ENCODE measurements around the gene SRSF2.
A peak's percentile ranks its signal among the peaks of the same experiment; 100 is the strongest.
"Not testable (repeated sequence)": the region's sequence is repeated elsewhere in the genome, so short reads cannot be mapped to it uniquely, and the experiment has no call there.

The SRSF2 gene

GRCh38 chr17:76725580-76726230, 11.4 kb downstream of the SRSF2 start:
- H3K4me1 ChIP-seq, result peaks cover 0 to 67% (median 45%) of the 10 kb centered on the region in 4 donors

GRCh38 chr17:76723812-76724211, 13.3 kb downstream of the SRSF2 start:
- H3K4me3 ChIP-seq, result no peak overlapping the region
- peaks cover 0 to 49% (median 39%) of the 10 kb centered on the region in 4 donors for H3K4me1 ChIP-seq
- no peak for DNase-seq
- intact Hi-C loops (cut with DNase I; ENCODE audit: low total_unique reads), result no loop called here
- H3K36me3 ChIP-seq, result peaks cover 60 to 61% (median 61%) of the 10 kb centered on the region in 3 donors
- H3K9me3 ChIP-seq, result no peaks in the 10 kb centered on the region
- no peak for TF ChIP-seq CTCF (IDR thresholded peaks at IDR 0.05)
- peak overlapping the region in 1 of 2 donors; percentile 100 for H3K27ac ChIP-seq
- H3K27me3 ChIP-seq, result no peaks in the 10 kb centered on the region

More at GRCh38 chr17:76725580-76726230, 11.4 kb downstream of the SRSF2 start:
- Histone ChIP-seq H3K36me3 (peaks cover 42 to 49% (median 44%) of the 10 kb centered on the region in 3 donors), H3K4me3 (peak overlapping the region; percentile 82 to 100), H3K27me3 (no peaks in the 10 kb centered on the region), H3K9me3 (no peaks in the 10 kb centered on the region), H3K27ac (peak overlapping the region; percentile 95 to 100)
- intact Hi-C loops (cut with DNase I; ENCODE audit: low total_unique reads), result no loop called here
- TF ChIP-seq CTCF (IDR thresholded peaks at IDR 0.05), result no peak
- peak; percentile 73 to 91 for DNase-seq

DNA sequence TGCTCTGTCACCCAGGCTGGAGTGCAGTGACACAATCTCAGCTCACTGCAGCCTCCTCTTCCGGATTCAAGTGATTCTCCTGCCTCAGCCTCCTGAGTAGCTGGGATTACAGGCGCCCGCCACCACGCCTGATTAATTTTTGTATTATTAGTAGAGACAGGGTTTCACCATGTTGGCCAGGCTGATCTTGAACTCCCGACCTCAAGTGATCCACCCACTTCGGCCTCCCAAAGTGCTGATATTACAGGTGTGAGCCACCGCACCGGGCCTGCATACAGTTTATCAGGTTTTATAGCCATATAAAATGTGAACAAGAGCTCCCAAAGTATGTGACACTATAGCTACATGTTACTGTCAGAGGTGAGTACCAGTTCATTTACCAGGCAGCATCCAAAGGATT, 14.2 kb downstream of the SRSF2 start:
- H3K4me3 ChIP-seq; DNase-seq; H3K27ac ChIP-seq; H3K9me3 ChIP-seq; intact Hi-C loops (cut with DNase I; ENCODE audit: low total_unique reads); H3K27me3 ChIP-seq: not testable (repeated sequence)
- peaks cover 69% of the 10 kb centered on the region in 3 donors for H3K36me3 ChIP-seq
- H3K4me1 ChIP-seq, result peaks cover 0 to 41% (median 34%) of the 10 kb centered on the region in 4 donors

DNA sequence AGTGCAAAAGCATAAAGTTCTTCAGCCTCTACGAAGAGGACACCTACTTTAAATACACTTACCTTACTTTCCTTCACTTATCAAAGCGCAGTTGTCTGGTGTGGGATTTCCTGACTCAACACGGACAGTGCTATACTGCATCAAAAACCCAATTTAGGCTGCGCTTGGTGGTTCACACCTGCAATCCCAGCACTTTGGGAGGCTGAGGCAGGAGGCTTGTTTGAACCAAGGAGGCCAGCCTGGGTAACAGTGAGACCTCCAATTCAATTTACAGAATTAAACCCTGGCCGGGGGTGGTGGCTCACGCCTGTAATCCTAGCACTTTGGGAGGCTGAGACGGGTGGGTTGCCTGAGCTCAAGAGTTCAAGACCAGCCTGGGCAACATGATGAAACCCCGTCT, 14.9 kb downstream of the SRSF2 start:
- H3K4me3 ChIP-seq, result no peak overlapping the region
- peaks cover 76% of the 10 kb centered on the region in 3 donors for H3K36me3 ChIP-seq
- TF ChIP-seq CTCF (IDR thresholded peaks at IDR 0.05), result no peak
- H3K4me1 ChIP-seq, result peaks cover 0 to 35% (median 27%) of the 10 kb centered on the region in 4 donors
- H3K9me3 ChIP-seq, result no peaks in the 10 kb centered on the region
- intact Hi-C loops (cut with DNase I; ENCODE audit: low total_unique reads), result no loop called here
- no peak for DNase-seq
- H3K27me3 ChIP-seq, result no peaks in the 10 kb centered on the region
- H3K27ac ChIP-seq, result no peak overlapping the region

DNA sequence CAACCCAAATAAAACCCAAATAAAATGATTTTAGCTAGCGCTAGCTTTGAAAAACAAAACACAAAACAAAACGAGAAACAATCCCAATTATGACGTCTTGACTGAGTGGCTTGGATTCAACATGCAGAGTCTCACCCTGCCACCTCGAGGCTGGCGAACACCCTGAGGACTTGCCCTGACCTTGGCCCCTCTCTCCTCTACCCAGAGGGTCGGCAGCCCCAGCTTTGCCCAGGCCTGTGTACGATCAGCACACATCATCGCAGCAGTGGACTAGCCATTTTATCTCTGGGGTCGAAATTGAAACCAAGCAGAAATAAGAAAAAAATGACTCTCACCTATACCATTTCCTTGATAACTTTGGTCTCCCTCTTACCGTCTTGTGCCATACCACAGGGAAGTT, 15.7 kb downstream of the SRSF2 start:
- intact Hi-C loops (cut with DNase I; ENCODE audit: low total_unique reads), result no loop called here
- Histone ChIP-seq H3K27me3 (no peaks in the 10 kb centered on the region), H3K4me1 (peaks cover 0 to 42% (median 28%) of the 10 kb centered on the region in 4 donors), H3K36me3 (peaks cover 80 to 84% (median 84%) of the 10 kb centered on the region in 3 donors), H3K27ac (no peak overlapping the region), H3K9me3 (no peaks in the 10 kb centered on the region), H3K4me3 (no peak overlapping the region)
- DNase-seq, result no peak
- TF ChIP-seq CTCF (IDR thresholded peaks at IDR 0.05), result no peak

DNA sequence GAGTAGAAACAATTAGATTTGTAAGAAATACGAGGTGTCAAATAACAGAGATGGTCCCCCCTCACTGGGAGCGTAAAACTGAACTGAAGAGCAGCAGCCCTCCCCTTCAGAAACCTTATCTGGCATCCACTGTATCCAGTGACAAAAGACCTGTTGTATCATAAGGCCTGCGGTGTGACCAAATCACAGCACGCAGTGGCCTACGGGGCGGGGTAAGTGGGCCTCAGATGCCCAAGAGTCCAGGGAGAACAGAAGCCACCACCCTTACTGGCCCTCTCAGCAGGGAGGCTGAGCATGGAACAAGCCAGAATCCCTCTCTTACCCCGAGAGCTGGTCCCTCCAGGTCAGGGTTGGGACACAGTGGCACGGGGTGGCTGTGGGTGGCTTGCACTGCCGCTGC, 16.2 kb downstream of the SRSF2 start:
- peaks cover 0 to 47% (median 28%) of the 10 kb centered on the region in 4 donors for H3K4me1 ChIP-seq

More for the DNA sequence above, 16.2 kb downstream of the SRSF2 start:
- Histone ChIP-seq H3K27ac (no peak overlapping the region), H3K27me3 (no peaks in the 10 kb centered on the region), H3K36me3 (peaks cover 85 to 89% (median 89%) of the 10 kb centered on the region in 3 donors), H3K9me3 (no peaks in the 10 kb centered on the region), H3K4me3 (no peak overlapping the region)
- TF ChIP-seq CTCF (IDR thresholded peaks at IDR 0.05), result no peak
- intact Hi-C loops (cut with DNase I; ENCODE audit: low total_unique reads), result no loop called here
- DNase-seq, result no peak
